B cell (primary cell): ENCODE measurements around the gene NUP210. TPM values are rescaled to one million over a fixed set of nuclear protein-coding genes. Genes with fewer than 3 reads are reported as not detected.

Experiments
- ATAC-seq: fragments of 200-7000 bp; cut with Tn5 transposase; one replicate; pipeline ENCODE4 v1.10.0; 2021; ENCODE audit warnings: low read depth, mild to moderate bottlenecking, moderate number of reproducible peaks, moderate library complexity
- CTCF ChIA-PET: fragments of 350-600 bp; sonication (Branson Sonifier 250); formaldehyde crosslinking; loops from one replicate; lab custom pipeline; 2021; ENCODE audit warnings: antibody characterized with exemption, inconsistent platforms; lab: Charles Lee
- POLR2A ChIA-PET: fragments of 350-600 bp; sonication (Branson Sonifier 250); formaldehyde crosslinking; loops from one replicate; lab custom pipeline; 2021; ENCODE audit warnings: antibody characterized with exemption; lab: Charles Lee
- DNase-seq: peaks from one replicate; pipeline ENCODE4 v3.0.0; 2013
- H2AFZ ChIP-seq: 2 replicates; pipeline ENCODE4 v1.6.1; 2012; ENCODE audit warnings: mild to moderate bottlenecking, low read depth, low read length; ENCODE audit not compliant: insufficient read depth, poor library complexity, severe bottlenecking
- H3K27ac ChIP-seq, 2 donors: 1 replicate in 1 of 2; 2 replicates in 1 of 2; pipeline ENCODE4 v1.5.1; 2012 to 2013; ENCODE audit warnings: low read length in 2 of 2, mild to moderate bottlenecking in 2 of 2, moderate library complexity in 1 of 2
- H3K27me3 ChIP-seq, 4 experiments: fragments of 200-600 bp in 1 of 4; sonication (generic) in 1 of 4; replicated peaks in 1 of 4; 1 replicate in 2 of 4; 2 replicates in 2 of 4; pipeline versions ENCODE4 v1.6.1 to v1.7.0; 2013 to 2016; ENCODE audit warnings: low read length in 3 of 4, mild to moderate bottlenecking in 2 of 4, mixed read lengths in 1 of 4, moderate library complexity in 1 of 4; ENCODE audit not compliant: insufficient read depth in 4 of 4, control insufficient read depth in 3 of 4; ENCODE audit errors: control extremely low read depth in 1 of 4
- H3K36me3 ChIP-seq, 2 experiments: replicated peaks in 1 of 2; 1 replicate in 1 of 2; 2 replicates in 1 of 2; pipeline versions ENCODE4 v1.6.1 to v1.7.1; 2013; ENCODE audit warnings: low read length in 1 of 2; ENCODE audit not compliant: insufficient read depth in 2 of 2, control insufficient read depth in 1 of 2; ENCODE audit errors: control extremely low read depth in 1 of 2, extremely low read depth in 1 of 2
- H3K4me1 ChIP-seq, 2 donors: fragments of 200-600 bp in 1 of 2; sonication (generic) in 1 of 2; 1 replicate in 1 of 2; 2 replicates in 1 of 2; pipeline versions ENCODE4 v1.5.1 to v1.6.1; 2013 to 2017; ENCODE audit warnings: low read length in 2 of 2; ENCODE audit not compliant: control insufficient read depth in 2 of 2, insufficient read depth in 2 of 2
- H3K4me2 ChIP-seq: replicated peaks from 2 replicates; pipeline ENCODE3; 2012; ENCODE audit warnings: mild to moderate bottlenecking, low read depth, low read length; ENCODE audit not compliant: poor library complexity, severe bottlenecking
- H3K4me3 ChIP-seq, 5 experiments: fragments of 200-600 bp in 1 of 5; sonication (generic) in 1 of 5; 1 replicate in 3 of 5; 2 replicates in 2 of 5; pipeline versions ENCODE4 v1.5.1 to v1.7.0; 2011 to 2016; ENCODE audit warnings: low read length in 4 of 5, mild to moderate bottlenecking in 4 of 5, low read depth in 2 of 5, control low read depth in 1 of 5, moderate library complexity in 1 of 5; ENCODE audit not compliant: insufficient read depth in 1 of 5; ENCODE audit errors: control extremely low read depth in 1 of 5, extremely low read depth in 1 of 5
- H3K79me2 ChIP-seq: fragments of 200-600 bp; sonication (generic); one replicate; pipeline ENCODE4 v1.6.0; 2016; ENCODE audit warnings: low read length; ENCODE audit not compliant: control insufficient read depth, insufficient read depth
- H3K9ac ChIP-seq: fragments of 200-600 bp; sonication (generic); 2 replicates; pipeline ENCODE4 v1.6.1; 2017; ENCODE audit warnings: mild to moderate bottlenecking, low read length, moderate library complexity
- H3K9me3 ChIP-seq, 3 donors: one replicate each; pipeline versions ENCODE4 v1.6.1 to v1.7.1; 2013; ENCODE audit warnings: low read length in 2 of 3; ENCODE audit not compliant: control insufficient read depth in 2 of 3, insufficient read depth in 1 of 3; ENCODE audit errors: control extremely low read depth in 1 of 3
- H4K20me1 ChIP-seq: 2 replicates; pipeline ENCODE4 v1.6.0; 2012; ENCODE audit warnings: mild to moderate bottlenecking, low read length; ENCODE audit not compliant: insufficient read depth, control insufficient read depth, poor library complexity, severe bottlenecking
- H3K27ac Mint-ChIP-seq: one replicate; pipeline ENCODE4 v1.8.0; 2021; ENCODE audit warnings: mixed read lengths
- H3K27me3 Mint-ChIP-seq: one replicate; pipeline ENCODE4 v1.8.0; 2021; ENCODE audit warnings: mixed read lengths
- H3K4me1 Mint-ChIP-seq: one replicate; pipeline ENCODE4 v1.8.0; 2021; ENCODE audit warnings: mixed read lengths
- H3K4me3 Mint-ChIP-seq: one replicate; pipeline ENCODE4 v1.8.0; 2021; ENCODE audit warnings: mixed read lengths
- H3K9me3 Mint-ChIP-seq: one replicate; pipeline ENCODE4 v1.8.0; 2022; ENCODE audit warnings: mixed read lengths; ENCODE audit not compliant: insufficient read depth
- EZH2 ChIP-seq: IDR thresholded peaks from 2 replicates; pipeline ENCODE4 v1.6.1; 2012; ENCODE audit warnings: borderline replicate concordance, low read depth, mild to moderate bottlenecking, moderate library complexity, low read length; ENCODE audit not compliant: insufficient read depth, poor library complexity, severe bottlenecking
- whole genome bisulfite sequencing: methylation state at CpG from one replicate; pipeline ENCODE4 v1.1.5; 2013; ENCODE audit warnings: missing lambda C conversion rate; ENCODE audit not compliant: insufficient coverage; 5-methylcytosine and 5-hydroxymethylcytosine counted together
- intact Hi-C: fragments of 100-400 bp; cut with micrococcal nuclease; formaldehyde crosslinking; loops from one replicate; pipeline ENCODE4 v1.10.0; 2022
- polyA plus RNA-seq: library from polyadenylated mRNA; depleted of rRNA; stranded (reverse); fragments of >200 nt; gene quantifications from 2 replicates; pipeline ENCODE4 v1.2.3, GENCODE V29; 2012
- total RNA-seq, 2 donors: library from RNA; stranded (reverse); fragments of 120-200 nt in 1 of 2; gene quantifications; 1 replicate in 1 of 2; 2 replicates in 1 of 2; pipeline versions ENCODE4 v1.2.3 to v1.2.4, GENCODE V29; 2013 to 2022
- TF ChIP-seq, protein P1 (sequence below): fragments of 200-600 bp; IDR thresholded peaks from one replicate; pipeline ENCODE4 v1.8.0; 2022; ENCODE audit warnings: antibody characterized with exemption, mild to moderate bottlenecking

Gene NUP210
- total and polyA plus RNA-seq, 2 donors (not counting 1 experiment from before 2014, with no cell fraction given), result 114 to 159 TPM

DNA sequence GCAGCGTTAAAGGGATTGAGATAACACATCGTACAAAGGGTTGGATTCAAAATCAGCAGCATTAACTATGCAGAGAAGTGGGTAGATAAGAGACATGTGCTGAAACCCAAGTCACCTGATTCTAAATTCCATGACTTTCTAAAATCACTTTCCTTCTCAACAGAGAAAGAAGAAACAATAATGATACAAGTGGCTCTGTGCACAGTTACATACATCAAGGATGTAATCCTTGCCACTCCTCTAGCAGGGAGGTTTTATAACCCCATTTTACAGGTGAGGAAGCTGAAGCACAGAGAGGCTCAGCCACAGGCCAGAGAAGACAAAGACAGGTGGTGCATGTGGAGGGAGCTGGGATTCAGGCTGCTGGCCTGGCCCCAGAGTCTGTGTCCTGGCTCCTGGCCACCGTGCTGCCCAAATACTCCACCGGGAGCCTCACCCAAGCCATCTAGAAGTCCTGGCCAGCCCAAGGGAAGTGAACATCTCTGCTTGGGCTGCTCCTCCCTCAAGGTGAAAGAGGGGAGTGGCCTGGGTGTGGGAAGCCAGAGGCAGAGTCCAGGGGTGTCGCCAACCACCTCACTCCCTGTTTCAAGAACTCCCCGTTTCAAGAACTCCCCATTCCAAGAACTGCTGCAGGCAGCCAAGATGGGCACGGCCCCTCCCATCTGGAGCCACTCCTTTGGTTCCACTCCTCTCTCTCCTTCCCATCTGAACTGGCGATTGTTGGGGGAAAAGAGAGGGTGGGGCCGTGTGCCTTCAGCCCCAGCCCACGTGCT lies 147.1 kb downstream of the NUP210 start:
- TF ChIP-seq EZH2, result no peak
- TF ChIP-seq, protein P1, sequence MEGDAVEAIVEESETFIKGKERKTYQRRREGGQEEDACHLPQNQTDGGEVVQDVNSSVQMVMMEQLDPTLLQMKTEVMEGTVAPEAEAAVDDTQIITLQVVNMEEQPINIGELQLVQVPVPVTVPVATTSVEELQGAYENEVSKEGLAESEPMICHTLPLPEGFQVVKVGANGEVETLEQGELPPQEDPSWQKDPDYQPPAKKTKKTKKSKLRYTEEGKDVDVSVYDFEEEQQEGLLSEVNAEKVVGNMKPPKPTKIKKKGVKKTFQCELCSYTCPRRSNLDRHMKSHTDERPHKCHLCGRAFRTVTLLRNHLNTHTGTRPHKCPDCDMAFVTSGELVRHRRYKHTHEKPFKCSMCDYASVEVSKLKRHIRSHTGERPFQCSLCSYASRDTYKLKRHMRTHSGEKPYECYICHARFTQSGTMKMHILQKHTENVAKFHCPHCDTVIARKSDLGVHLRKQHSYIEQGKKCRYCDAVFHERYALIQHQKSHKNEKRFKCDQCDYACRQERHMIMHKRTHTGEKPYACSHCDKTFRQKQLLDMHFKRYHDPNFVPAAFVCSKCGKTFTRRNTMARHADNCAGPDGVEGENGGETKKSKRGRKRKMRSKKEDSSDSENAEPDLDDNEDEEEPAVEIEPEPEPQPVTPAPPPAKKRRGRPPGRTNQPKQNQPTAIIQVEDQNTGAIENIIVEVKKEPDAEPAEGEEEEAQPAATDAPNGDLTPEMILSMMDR, result no peak
- H3K36me3 ChIP-seq, result no peaks in the 10 kb centered on the region
- ATAC-seq, result no peak
- DNase-seq, result no peak
- ChIA-PET CTCF (no interaction called here), POLR2A (no interaction called here)
- peaks cover 0 to 9% (median 0%) of the 10 kb centered on the region in 4 experiments for H3K27me3 ChIP-seq
- H3K4me1 ChIP-seq, result peaks cover 0 to 8% of the 10 kb centered on the region in 2 donors
- H4K20me1 ChIP-seq, result no peaks in the 10 kb centered on the region
- intact Hi-C loops, result no loop called here
- H3K79me2 ChIP-seq, result no peaks in the 10 kb centered on the region
- H3K27ac ChIP-seq, result no peak overlapping the region
- no peaks in the 10 kb centered on the region for H3K9me3 Mint-ChIP-seq
- H3K9me3 ChIP-seq, result peaks cover 0 to 11% (median 3%) of the 10 kb centered on the region in 3 donors
- no peak overlapping the region for H2AFZ ChIP-seq
- H3K27ac Mint-ChIP-seq, result no peak overlapping the region
- H3K4me3 ChIP-seq, result no peak overlapping the region
- H3K27me3 Mint-ChIP-seq, result peaks cover 16% of the 10 kb centered on the region
- 96% methylated on average over 2 of the region's 10 CpGs for WGBS
- no peak overlapping the region for H3K4me2 ChIP-seq
- H3K4me3 Mint-ChIP-seq, result no peak overlapping the region
- H3K9ac ChIP-seq, result no peak overlapping the region
- H3K4me1 Mint-ChIP-seq, result peaks cover 6% of the 10 kb centered on the region

DNA sequence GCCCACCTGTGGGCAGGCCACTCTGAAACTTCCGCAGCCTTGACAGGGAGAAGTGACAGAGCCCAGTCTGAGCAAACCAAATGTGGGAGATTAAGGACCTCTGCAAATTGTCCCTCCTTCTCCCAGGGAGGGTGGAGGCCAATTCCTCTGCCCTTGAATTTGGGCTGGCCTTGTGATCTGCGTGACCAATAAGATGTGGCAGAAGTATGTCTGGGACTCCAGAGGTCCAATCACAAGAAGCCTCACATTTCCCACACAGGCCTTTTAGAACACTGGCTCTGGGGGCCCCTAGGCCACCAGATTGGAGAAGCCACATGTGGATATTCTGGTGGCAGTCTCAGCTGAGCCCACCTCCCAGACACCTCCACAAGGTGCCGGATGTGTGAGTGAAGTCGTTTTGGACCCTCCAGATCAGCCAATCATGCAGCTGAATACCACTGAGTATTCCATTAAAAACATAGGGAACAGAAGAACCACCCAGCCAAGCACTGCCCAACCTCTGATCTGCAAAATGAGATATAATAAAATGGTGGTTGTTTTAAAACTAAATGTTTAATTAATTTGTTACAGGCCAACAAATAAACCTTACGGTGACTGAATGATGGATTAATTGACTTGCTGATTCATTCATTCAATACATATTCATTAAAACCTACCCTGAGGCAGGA lies 150.3 kb downstream of the NUP210 start:
- peaks cover 0 to 31% (median 6%) of the 10 kb centered on the region in 3 donors for H3K9me3 ChIP-seq
- H3K27me3 ChIP-seq, result peaks cover 0 to 15% (median 0%) of the 10 kb centered on the region in 4 experiments
- peaks cover 0 to 8% of the 10 kb centered on the region in 2 donors for H3K4me1 ChIP-seq
- no peak overlapping the region for H3K9ac ChIP-seq
- ATAC-seq (no peak), DNase-seq (no peak)
- peaks cover 4% of the 10 kb centered on the region for H3K4me1 Mint-ChIP-seq
- H3K9me3 Mint-ChIP-seq, result no peaks in the 10 kb centered on the region
- no peak overlapping the region for H3K4me3 ChIP-seq
- H3K4me3 Mint-ChIP-seq, result no peak overlapping the region
- no peak overlapping the region for H3K4me2 ChIP-seq
- H3K79me2 ChIP-seq, result no peaks in the 10 kb centered on the region
- no peaks in the 10 kb centered on the region for H3K36me3 ChIP-seq
- CTCF ChIA-PET, result no interaction called here
- H4K20me1 ChIP-seq, result no peaks in the 10 kb centered on the region
- WGBS, result 100% methylated on average over 1 of the region's 5 CpGs
- POLR2A ChIA-PET, result no interaction called here
- intact Hi-C loops, result no loop called here
- TF ChIP-seq, protein P1, result no peak
- TF ChIP-seq EZH2, result no peak
- no peak overlapping the region for H3K27ac ChIP-seq
- H3K27me3 Mint-ChIP-seq, result peaks cover 21% of the 10 kb centered on the region
- no peak overlapping the region for H2AFZ ChIP-seq
- no peak overlapping the region for H3K27ac Mint-ChIP-seq
